ENCODE results near the gene GRM7. TPM values are rescaled to one million over a fixed set of nuclear protein-coding genes. Genes with fewer than 3 reads are reported as not detected.

The GRM7 gene
- total and polyA plus RNA-seq, 2 donors (not counting 1 experiment from before 2014, with no cell fraction given), result not detected

DNA sequence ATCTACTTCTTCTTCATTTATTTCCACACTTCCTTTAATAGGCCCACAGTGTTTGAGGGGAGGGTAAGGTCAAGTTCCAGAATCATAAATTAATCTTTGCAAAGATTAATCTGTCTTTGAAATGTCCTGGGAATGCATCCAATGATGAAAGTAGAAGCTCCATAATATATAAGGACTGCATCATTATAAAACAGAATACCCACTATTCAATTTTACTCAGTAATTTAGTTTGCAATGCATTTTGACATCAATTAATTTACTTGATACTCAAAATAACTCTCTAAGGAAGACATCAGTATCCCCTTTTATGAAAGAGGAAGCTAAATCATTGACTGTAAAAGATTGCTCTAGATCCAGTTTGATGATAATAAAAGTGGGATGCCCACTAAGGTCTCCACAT is 777.2 kb downstream of the GRM7 start:
- Histone ChIP-seq H3K36me3 (ENCODE audit: control insufficient read depth, insufficient read depth, low read length) (no peaks in the 10 kb centered on the region), H2AFZ (ENCODE audit: low read length) (no peak overlapping the region), H3K27ac (ENCODE audit: insufficient read depth, low read length) (no peak overlapping the region), H3K4me2 (ENCODE audit: extremely low read depth, insufficient read depth, low read length) (no peak overlapping the region), H3K4me3 (replicated peaks in 1 of 4; ENCODE audit: control extremely low read depth in 1 of 4, insufficient read depth in 1 of 4, low read depth in 3 of 4, low read length in 4 of 4) (no peak overlapping the region), H3K9me3 (ENCODE audit: control insufficient read depth, insufficient read depth, low read depth, low read length) (no peaks in the 10 kb centered on the region), H3K9ac (ENCODE audit: insufficient read depth, low read length) (no peak overlapping the region), H3K79me2 (ENCODE audit: control insufficient read depth, insufficient read depth, low read length) (no peaks in the 10 kb centered on the region), H3K4me1 (ENCODE audit: control insufficient read depth, extremely low read depth, insufficient read depth, low read length) (no peaks in the 10 kb centered on the region), H3K27me3 (ENCODE audit: control insufficient read depth, insufficient read depth, low read length) (no peaks in the 10 kb centered on the region), H4K20me1 (ENCODE audit: control insufficient read depth, extremely low read depth, insufficient read depth, low read length) (no peaks in the 10 kb centered on the region)
- DNase-seq (ENCODE audit: low read depth in 2 of 2), result peak in 1 of 2 donors; percentile 25
- TF ChIP-seq EZH2 (IDR thresholded peaks at IDR 0.05; ENCODE audit: low read length, missing control alignments), result no peak

DNA sequence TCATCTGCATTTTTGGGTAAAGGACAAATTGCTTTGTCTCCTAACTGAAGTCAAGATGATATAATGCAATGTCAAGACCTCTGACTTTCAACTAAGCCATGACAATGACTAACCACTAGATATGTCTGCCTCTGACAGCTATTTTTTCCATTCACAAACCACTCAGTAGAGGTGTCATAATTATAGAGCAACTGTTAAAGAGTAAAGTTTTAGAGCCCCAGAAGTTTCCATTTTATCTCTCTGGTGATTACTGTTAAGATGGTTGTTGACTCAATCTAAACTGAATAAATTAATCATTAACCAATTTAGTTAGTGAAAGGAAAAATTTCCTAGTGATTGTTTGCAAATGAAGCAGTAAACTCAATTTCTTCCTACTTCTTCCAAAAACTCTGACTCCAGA is 779.9 kb downstream of the GRM7 start:
- DNase-seq (ENCODE audit: low read depth in 2 of 2), result peak in 1 of 2 donors; percentile 42
- Histone ChIP-seq H3K27me3 (ENCODE audit: control insufficient read depth, insufficient read depth, low read length) (no peaks in the 10 kb centered on the region), H3K4me2 (ENCODE audit: extremely low read depth, insufficient read depth, low read length) (no peak overlapping the region), H4K20me1 (ENCODE audit: control insufficient read depth, extremely low read depth, insufficient read depth, low read length) (no peaks in the 10 kb centered on the region), H3K9ac (ENCODE audit: insufficient read depth, low read length) (no peak overlapping the region), H3K79me2 (ENCODE audit: control insufficient read depth, insufficient read depth, low read length) (no peaks in the 10 kb centered on the region), H3K9me3 (ENCODE audit: control insufficient read depth, insufficient read depth, low read depth, low read length) (no peaks in the 10 kb centered on the region), H3K4me3 (replicated peaks in 1 of 4; ENCODE audit: control extremely low read depth in 1 of 4, insufficient read depth in 1 of 4, low read depth in 3 of 4, low read length in 4 of 4) (no peak overlapping the region), H3K36me3 (ENCODE audit: control insufficient read depth, insufficient read depth, low read length) (no peaks in the 10 kb centered on the region), H3K27ac (ENCODE audit: insufficient read depth, low read length) (no peak overlapping the region), H2AFZ (ENCODE audit: low read length) (no peak overlapping the region), H3K4me1 (ENCODE audit: control insufficient read depth, extremely low read depth, insufficient read depth, low read length) (no peaks in the 10 kb centered on the region)
- TF ChIP-seq EZH2 (IDR thresholded peaks at IDR 0.05; ENCODE audit: low read length, missing control alignments) (no peak), CTCF (conservative IDR thresholded peaks at IDR 0.05 in 1 of 2, IDR thresholded peaks at IDR 0.05 in 1 of 2; ENCODE audit: low read depth in 1 of 2, low read length in 2 of 2) (no peak)

DNA sequence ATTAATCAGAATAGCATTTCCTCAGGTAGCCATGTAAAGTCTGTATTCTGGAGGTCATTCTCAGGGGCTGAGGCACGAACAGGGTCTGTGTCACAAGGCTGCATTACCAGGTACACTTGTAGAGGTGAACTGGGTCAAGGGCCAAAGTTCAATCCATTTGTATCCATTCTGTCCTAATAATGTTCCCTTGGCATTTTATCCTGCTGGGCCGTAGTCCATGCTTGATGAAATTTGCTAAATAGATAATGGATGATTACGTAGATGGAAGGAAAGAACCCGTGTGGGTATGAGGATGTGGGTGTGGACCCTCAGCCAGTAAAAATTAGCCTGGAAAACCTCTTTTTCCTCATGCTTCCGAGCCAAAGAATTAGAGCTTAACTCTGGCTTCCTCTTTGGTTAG is 785.9 kb downstream of the GRM7 start:
- no peaks in the 10 kb centered on the region for H4K20me1 ChIP-seq (ENCODE audit: control insufficient read depth, extremely low read depth, insufficient read depth, low read length)
- H3K79me2 ChIP-seq (ENCODE audit: control insufficient read depth, insufficient read depth, low read length), result no peaks in the 10 kb centered on the region
- H3K36me3 ChIP-seq (ENCODE audit: control insufficient read depth, insufficient read depth, low read length), result no peaks in the 10 kb centered on the region
- TF ChIP-seq EZH2 (IDR thresholded peaks at IDR 0.05; ENCODE audit: low read length, missing control alignments), result no peak
- no peak for TF ChIP-seq CTCF (conservative IDR thresholded peaks at IDR 0.05 in 1 of 2, IDR thresholded peaks at IDR 0.05 in 1 of 2; ENCODE audit: low read depth in 1 of 2, low read length in 2 of 2)
- H3K27me3 ChIP-seq (ENCODE audit: control insufficient read depth, insufficient read depth, low read length), result no peaks in the 10 kb centered on the region
- DNase-seq (ENCODE audit: low read depth in 2 of 2), result no peak
- H3K9ac ChIP-seq (ENCODE audit: insufficient read depth, low read length), result no peak overlapping the region
- H3K4me2 ChIP-seq (ENCODE audit: extremely low read depth, insufficient read depth, low read length), result no peak overlapping the region
- no peaks in the 10 kb centered on the region for H3K4me1 ChIP-seq (ENCODE audit: control insufficient read depth, extremely low read depth, insufficient read depth, low read length)
- H3K27ac ChIP-seq (ENCODE audit: insufficient read depth, low read length), result no peak overlapping the region
- no peak overlapping the region for H3K4me3 ChIP-seq (replicated peaks in 1 of 4; ENCODE audit: control extremely low read depth in 1 of 4, insufficient read depth in 1 of 4, low read depth in 3 of 4, low read length in 4 of 4)
- no peak overlapping the region for H2AFZ ChIP-seq (ENCODE audit: low read length)
- no peaks in the 10 kb centered on the region for H3K9me3 ChIP-seq (ENCODE audit: control insufficient read depth, insufficient read depth, low read depth, low read length)
